Measurements from ENCODE around the gene TRNAU1AP. TPM values are rescaled to one million over a fixed set of nuclear protein-coding genes. Genes with fewer than 3 reads are reported as not detected.
A peak's percentile ranks its signal among the peaks of the same experiment; 100 is the strongest.

TRNAU1AP gene
- total and polyA plus RNA-seq, 2 of the 13 experiments (the other 11 are each of a cell fraction or from before 2014, with no cell fraction given), result 29.0 to 42.9 TPM

- TF ChIP-seq YEATS2 (CRISPR knock-in tag; IDR thresholded peaks at IDR 0.05; ENCODE audit: borderline replicate concordance) (peak; percentile 8; the same call in 1 of the 2 replicates), CSRNP2 (CRISPR knock-in tag; conservative IDR thresholded peaks at IDR 0.05; ENCODE audit: low read depth) (no peak), MED1 (CRISPR knock-in tag; IDR thresholded peaks at IDR 0.05) (no peak), ZNF724P (CRISPR knock-in tag; IDR thresholded peaks at IDR 0.05; ENCODE audit: borderline replicate concordance) (0 out of 2 replicates have a peak, but pooled peaks have one; percentile 8), ARNT (IDR thresholded peaks at IDR 0.05) (no peak), MEF2D (CRISPR knock-in tag; IDR thresholded peaks at IDR 0.05) (0 out of 2 replicates have a peak, but pooled peaks have one; percentile 7), POLR2AphosphoS5 (IDR thresholded peaks at IDR 0.05; ENCODE audit: low read depth, low read length) (peak; percentile 31; the same call in 1 of the 2 replicates), ZNF841 (CRISPR knock-in tag; IDR thresholded peaks at IDR 0.05; ENCODE audit: borderline replicate concordance) (no peak), FIP1L1 (IDR thresholded peaks at IDR 0.05; ENCODE audit: borderline replicate concordance, insufficient read depth, low read depth, low read length) (no peak), CSRNP1 (CRISPR knock-in tag; IDR thresholded peaks at IDR 0.05) (peak; percentile 5; the same call in 1 of the 2 replicates)
These were observed 35.3 kb upstream of the TRNAU1AP start (continued) for GRCh38 chr1:28517649-28517999.
